KMS-11 (cell line): ENCODE measurements around the gene NELFB.

Experiments used
- H2AFZ ChIP-seq: fragments of 200-600 bp; sonication (generic); 2 replicates; pipeline ENCODE4 v1.6.1; 2016; ENCODE audit warnings: antibody characterized with exemption, mixed run types, low read depth
- H3K27ac ChIP-seq: fragments of 200-600 bp; sonication (generic); 2 replicates; pipeline ENCODE4 v1.6.1; 2016; ENCODE audit warnings: mild to moderate bottlenecking, mixed run types
- H3K27me3 ChIP-seq: fragments of 200-600 bp; sonication (generic); 2 replicates; pipeline ENCODE4 v1.6.1; 2017; ENCODE audit warnings: mild to moderate bottlenecking, low read depth, mixed run types, moderate library complexity; ENCODE audit not compliant: insufficient read depth
- H3K36me3 ChIP-seq: fragments of 200-600 bp; sonication (generic); 2 replicates; pipeline ENCODE4 v1.6.1; 2017; ENCODE audit warnings: mild to moderate bottlenecking, mixed run types; ENCODE audit not compliant: insufficient read depth
- H3K4me1 ChIP-seq: fragments of 200-600 bp; sonication (generic); 2 replicates; pipeline ENCODE4 v1.6.1; 2016; ENCODE audit warnings: mild to moderate bottlenecking, low read depth, mixed run types; ENCODE audit not compliant: poor library complexity, severe bottlenecking
- H3K4me2 ChIP-seq: fragments of 200-600 bp; sonication (generic); 2 replicates; pipeline ENCODE4 v1.7.0; 2016; ENCODE audit warnings: mild to moderate bottlenecking, mixed run types
- H3K4me3 ChIP-seq: fragments of 200-600 bp; sonication (generic); IDR thresholded peaks from 2 replicates; pipeline ENCODE4 v1.6.1; 2017; ENCODE audit warnings: low read depth, low read length, mixed read lengths; ENCODE audit not compliant: insufficient read depth
- H3K79me2 ChIP-seq: fragments of 200-600 bp; sonication (generic); 2 replicates; pipeline ENCODE4 v1.6.1; 2016; ENCODE audit warnings: low read depth, mixed run types; ENCODE audit not compliant: insufficient read depth
- H3K9ac ChIP-seq: fragments of 200-600 bp; sonication (generic); 2 replicates; pipeline ENCODE4 v1.6.1; 2016; ENCODE audit warnings: mild to moderate bottlenecking, mixed run types
- H4K20me1 ChIP-seq: fragments of 200-600 bp; sonication (generic); 2 replicates; pipeline ENCODE4 v1.6.1; 2016; ENCODE audit warnings: mild to moderate bottlenecking, mixed run types; ENCODE audit not compliant: insufficient read depth
- TF ChIP-seq, protein P1 (sequence below): fragments of 200-600 bp; sonication (generic); conservative IDR thresholded peaks from 2 replicates; pipeline ENCODE4 v1.6.1; 2017; ENCODE audit warnings: low read depth, mild to moderate bottlenecking, antibody characterized with exemption, low read length, moderate library complexity, mixed read lengths

NELFB gene

DNA sequence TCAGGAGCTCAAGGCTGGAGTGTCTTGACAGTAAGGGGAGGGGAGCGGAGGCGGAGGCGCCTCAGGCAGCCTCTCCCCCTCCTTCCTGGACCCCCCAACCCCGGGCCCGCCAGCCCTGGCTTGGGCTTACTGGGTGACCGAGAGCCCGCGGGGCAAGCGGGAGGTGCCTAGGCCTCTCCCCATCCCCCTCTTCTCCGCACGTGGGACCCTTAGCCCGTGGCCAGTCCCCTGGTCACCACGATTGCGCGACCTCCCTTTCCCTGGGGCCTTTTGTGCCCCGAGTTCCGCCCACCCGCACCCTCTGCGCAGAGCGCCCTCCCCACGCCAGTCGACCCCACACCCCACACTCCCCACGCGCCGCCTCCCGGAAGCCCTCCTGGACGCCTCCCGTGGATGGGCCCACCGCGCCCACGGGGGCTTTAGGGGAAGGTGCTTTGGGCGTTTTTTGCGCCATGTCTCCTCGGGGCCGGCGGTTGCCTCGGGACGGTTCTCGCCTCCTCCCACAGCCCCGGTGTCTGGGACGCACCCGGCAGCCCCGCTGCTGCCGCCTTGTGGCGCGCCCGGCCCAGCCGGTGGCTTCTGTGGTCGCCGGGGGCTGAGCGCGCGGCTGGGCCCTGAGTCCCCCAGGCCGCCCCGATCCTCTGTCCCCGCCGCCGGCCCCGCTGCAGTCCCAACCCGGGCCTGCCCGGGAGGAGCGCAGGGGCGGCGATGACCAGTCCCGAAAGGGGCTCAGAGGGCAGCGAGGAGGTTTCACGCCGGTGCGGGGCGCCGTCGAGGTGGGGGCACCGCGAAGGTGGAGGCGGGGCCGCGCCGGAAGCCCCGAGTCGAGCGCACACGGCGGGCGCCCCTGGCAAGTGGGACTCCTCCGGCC lies 25.6 kb downstream of the NELFB start:
- H2AFZ ChIP-seq: no peak overlapping the region
- H3K36me3 ChIP-seq: no peaks in the 10 kb centered on the region
- no peak overlapping the region for H3K4me2 ChIP-seq
- no peak overlapping the region for H3K27ac ChIP-seq
- 0 out of 2 replicates have a peak, but pooled peaks cover 7% of the 10 kb centered on the region for H3K27me3 ChIP-seq
- TF ChIP-seq, protein P1, sequence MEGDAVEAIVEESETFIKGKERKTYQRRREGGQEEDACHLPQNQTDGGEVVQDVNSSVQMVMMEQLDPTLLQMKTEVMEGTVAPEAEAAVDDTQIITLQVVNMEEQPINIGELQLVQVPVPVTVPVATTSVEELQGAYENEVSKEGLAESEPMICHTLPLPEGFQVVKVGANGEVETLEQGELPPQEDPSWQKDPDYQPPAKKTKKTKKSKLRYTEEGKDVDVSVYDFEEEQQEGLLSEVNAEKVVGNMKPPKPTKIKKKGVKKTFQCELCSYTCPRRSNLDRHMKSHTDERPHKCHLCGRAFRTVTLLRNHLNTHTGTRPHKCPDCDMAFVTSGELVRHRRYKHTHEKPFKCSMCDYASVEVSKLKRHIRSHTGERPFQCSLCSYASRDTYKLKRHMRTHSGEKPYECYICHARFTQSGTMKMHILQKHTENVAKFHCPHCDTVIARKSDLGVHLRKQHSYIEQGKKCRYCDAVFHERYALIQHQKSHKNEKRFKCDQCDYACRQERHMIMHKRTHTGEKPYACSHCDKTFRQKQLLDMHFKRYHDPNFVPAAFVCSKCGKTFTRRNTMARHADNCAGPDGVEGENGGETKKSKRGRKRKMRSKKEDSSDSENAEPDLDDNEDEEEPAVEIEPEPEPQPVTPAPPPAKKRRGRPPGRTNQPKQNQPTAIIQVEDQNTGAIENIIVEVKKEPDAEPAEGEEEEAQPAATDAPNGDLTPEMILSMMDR: no peak
- no peaks in the 10 kb centered on the region for H4K20me1 ChIP-seq
- H3K79me2 ChIP-seq: no peaks in the 10 kb centered on the region
- peaks cover under 1% of the 10 kb centered on the region for H3K4me1 ChIP-seq
- no peak overlapping the region for H3K9ac ChIP-seq
- no peak overlapping the region for H3K4me3 ChIP-seq

DNA sequence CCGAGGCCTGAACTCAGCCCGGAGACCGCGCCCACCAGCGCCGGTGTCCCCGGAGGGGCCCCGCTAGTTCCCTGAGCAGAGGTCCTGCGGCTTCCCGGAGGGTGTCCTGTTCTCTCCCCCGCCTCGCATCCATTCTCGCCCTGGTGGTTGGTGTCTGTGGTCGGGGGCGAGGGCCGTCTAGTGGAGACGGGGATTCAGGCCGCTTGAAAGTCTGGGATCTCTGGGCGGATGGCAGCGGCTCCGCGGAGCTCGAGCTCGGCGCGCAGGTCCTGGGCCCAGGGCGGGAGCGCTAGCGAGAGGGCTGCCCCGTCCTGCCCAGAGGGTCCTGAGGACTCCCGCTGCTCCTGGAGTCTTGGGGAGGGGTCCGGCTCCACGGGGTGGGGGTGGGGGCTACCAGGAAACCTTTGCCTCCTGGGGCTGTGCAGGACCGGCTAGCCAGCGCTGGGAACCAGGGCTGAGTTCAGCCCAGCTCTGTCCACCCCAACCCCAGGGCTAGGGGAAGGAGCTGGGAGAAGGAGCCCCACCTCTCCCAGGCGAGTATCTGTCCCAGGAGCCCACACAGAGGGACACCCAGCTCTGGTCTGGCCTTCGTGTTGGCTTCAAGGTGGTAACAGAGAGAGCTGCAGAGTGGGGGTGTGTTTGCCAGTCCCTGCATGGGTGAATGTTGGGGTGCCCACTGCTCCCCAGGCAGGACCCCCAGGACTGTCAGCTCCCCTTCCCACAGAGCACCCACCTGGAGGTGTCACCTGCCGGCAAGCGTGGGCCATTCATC lies 26.4 kb downstream of the NELFB start:
- no peak overlapping the region for H3K9ac ChIP-seq
- H3K27ac ChIP-seq: no peak overlapping the region
- no peak overlapping the region for H3K4me2 ChIP-seq
- H3K27me3 ChIP-seq: 0 out of 2 replicates have a peak, but pooled peaks cover 7% of the 10 kb centered on the region
- H2AFZ ChIP-seq: no peak overlapping the region
- H3K4me1 ChIP-seq: peaks cover 7% of the 10 kb centered on the region
- no peak overlapping the region for H3K4me3 ChIP-seq
- no peaks in the 10 kb centered on the region for H3K79me2 ChIP-seq
- no peaks in the 10 kb centered on the region for H3K36me3 ChIP-seq
- H4K20me1 ChIP-seq: no peaks in the 10 kb centered on the region
- TF ChIP-seq, protein P1: no peak

DNA sequence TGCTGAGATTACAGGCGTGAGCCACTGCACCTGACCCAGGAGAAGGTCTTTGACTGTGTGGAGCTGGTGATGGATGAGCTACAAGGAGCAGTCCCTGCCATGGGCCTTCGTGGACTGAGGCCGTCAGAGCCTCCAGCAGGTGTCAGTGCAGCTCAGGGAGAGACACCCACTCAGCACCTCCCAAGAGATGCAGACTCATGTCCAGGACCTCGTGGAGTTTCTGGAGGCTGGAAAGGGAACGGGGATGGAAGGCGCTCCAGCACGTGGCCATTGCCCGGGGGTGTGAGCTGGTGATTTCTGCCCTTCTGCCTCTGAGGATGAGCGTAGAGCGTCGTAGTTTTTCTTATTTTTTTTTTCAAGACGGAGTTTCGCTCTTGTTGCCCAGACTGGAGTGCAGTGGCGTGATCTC lies 31.9 kb downstream of the NELFB start:
- Histone ChIP-seq H3K4me3 (no peak overlapping the region), H3K27ac (no peak overlapping the region), H4K20me1 (no peaks in the 10 kb centered on the region), H3K4me1 (peaks cover 15% of the 10 kb centered on the region), H3K79me2 (no peaks in the 10 kb centered on the region), H2AFZ (no peak overlapping the region), H3K4me2 (no peak overlapping the region), H3K27me3 (0 out of 2 replicates have a peak, but pooled peaks cover 10% of the 10 kb centered on the region), H3K9ac (no peak overlapping the region), H3K36me3 (no peaks in the 10 kb centered on the region)
- TF ChIP-seq, protein P1: peak; percentile 60

DNA sequence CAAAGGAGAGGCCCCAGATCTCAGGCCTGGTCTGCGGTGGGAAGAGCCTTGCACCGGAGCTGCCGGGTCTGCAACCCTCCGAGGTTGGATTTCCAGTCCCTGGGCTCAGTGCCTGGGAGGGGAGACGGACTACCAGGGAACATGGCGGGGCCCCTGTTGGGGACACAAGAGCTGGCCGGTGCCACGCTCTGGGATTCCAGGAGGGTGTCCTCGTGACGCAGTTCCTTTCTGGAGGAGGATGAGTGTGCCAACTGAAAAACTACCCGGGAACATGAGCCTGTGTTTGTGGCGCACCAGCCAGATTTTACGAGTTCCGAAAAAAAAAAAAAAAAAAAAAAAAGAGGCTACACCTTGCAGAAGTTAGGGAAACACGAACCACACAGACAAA lies 38.0 kb downstream of the NELFB start:
- H2AFZ ChIP-seq: no peak overlapping the region
- no peak overlapping the region for H3K9ac ChIP-seq
- H3K4me3 ChIP-seq: no peak overlapping the region

More for the DNA sequence above, 38.0 kb downstream of the NELFB start:
- Histone ChIP-seq H3K27ac (no peak overlapping the region), H3K36me3 (no peaks in the 10 kb centered on the region), H4K20me1 (no peaks in the 10 kb centered on the region), H3K79me2 (no peaks in the 10 kb centered on the region), H3K4me1 (no peaks in the 10 kb centered on the region), H3K4me2 (no peak overlapping the region), H3K27me3 (peaks cover 47% of the 10 kb centered on the region)
- TF ChIP-seq, protein P1: no peak
